ENCODE results near the gene DCTN2. TPM values are rescaled to one million over a fixed set of nuclear protein-coding genes. Genes with fewer than 3 reads are reported as not detected.

DCTN2 gene
- total and polyA plus RNA-seq, 4 donors: 60.0 to 110 (median 84.2) TPM

DNA sequence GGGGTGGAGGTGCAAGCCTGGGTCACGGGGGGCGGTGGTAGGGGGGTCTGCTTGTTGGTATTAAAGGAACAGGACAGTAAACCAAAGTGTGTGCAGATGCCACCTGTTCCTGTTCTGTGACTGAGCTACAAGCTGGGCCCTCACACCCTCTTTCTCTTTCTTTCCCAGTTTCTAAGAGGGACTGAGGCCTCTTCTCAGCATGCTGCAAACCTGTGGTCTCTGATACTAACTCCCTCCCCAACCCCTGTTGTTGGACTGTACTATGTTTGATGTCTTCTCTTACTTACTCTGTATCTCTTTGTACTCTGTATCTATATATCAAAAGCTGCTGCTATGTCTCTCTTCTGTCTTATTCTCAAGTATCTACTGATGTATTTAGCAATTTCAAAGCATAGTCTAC is 37.1 kb upstream of the DCTN2 start:
- Histone ChIP-seq H3K27ac (ENCODE audit: low read depth in 1 of 2, low read length in 1 of 2) (no peak overlapping the region), H3K9ac (ENCODE audit: insufficient read depth in 1 of 2, low read length in 2 of 2) (no peak overlapping the region), H3K9me3 (ENCODE audit: control insufficient read depth in 4 of 4, insufficient read depth in 3 of 4, low read length in 3 of 4) (no peaks in the 10 kb centered on the region), H3K4me1 (ENCODE audit: control insufficient read depth in 5 of 5, insufficient read depth in 5 of 5, low read length in 5 of 5) (no peaks in the 10 kb centered on the region), H3K27me3 (ENCODE audit: control insufficient read depth in 3 of 3, insufficient read depth in 3 of 3, low read length in 2 of 3) (peaks cover 0 to 13% (median 13%) of the 10 kb centered on the region in 3 donors), H3K4me3 (no peak overlapping the region), H3K36me3 (ENCODE audit: control insufficient read depth in 4 of 4, insufficient read depth in 4 of 4, low read length in 4 of 4) (no peaks in the 10 kb centered on the region)
- TF ChIP-seq, protein P1, sequence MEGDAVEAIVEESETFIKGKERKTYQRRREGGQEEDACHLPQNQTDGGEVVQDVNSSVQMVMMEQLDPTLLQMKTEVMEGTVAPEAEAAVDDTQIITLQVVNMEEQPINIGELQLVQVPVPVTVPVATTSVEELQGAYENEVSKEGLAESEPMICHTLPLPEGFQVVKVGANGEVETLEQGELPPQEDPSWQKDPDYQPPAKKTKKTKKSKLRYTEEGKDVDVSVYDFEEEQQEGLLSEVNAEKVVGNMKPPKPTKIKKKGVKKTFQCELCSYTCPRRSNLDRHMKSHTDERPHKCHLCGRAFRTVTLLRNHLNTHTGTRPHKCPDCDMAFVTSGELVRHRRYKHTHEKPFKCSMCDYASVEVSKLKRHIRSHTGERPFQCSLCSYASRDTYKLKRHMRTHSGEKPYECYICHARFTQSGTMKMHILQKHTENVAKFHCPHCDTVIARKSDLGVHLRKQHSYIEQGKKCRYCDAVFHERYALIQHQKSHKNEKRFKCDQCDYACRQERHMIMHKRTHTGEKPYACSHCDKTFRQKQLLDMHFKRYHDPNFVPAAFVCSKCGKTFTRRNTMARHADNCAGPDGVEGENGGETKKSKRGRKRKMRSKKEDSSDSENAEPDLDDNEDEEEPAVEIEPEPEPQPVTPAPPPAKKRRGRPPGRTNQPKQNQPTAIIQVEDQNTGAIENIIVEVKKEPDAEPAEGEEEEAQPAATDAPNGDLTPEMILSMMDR (IDR thresholded peaks at IDR 0.05; ENCODE audit: control extremely low read depth, extremely low read depth): no peak
- ATAC-seq (ENCODE audit: insufficient read depth, low FRiP score) (no peak), DNase-seq (no peak)
- 97 to 100% methylated on average over 2 of the region's 2 CpGs for WGBS, 2 donors

DNA sequence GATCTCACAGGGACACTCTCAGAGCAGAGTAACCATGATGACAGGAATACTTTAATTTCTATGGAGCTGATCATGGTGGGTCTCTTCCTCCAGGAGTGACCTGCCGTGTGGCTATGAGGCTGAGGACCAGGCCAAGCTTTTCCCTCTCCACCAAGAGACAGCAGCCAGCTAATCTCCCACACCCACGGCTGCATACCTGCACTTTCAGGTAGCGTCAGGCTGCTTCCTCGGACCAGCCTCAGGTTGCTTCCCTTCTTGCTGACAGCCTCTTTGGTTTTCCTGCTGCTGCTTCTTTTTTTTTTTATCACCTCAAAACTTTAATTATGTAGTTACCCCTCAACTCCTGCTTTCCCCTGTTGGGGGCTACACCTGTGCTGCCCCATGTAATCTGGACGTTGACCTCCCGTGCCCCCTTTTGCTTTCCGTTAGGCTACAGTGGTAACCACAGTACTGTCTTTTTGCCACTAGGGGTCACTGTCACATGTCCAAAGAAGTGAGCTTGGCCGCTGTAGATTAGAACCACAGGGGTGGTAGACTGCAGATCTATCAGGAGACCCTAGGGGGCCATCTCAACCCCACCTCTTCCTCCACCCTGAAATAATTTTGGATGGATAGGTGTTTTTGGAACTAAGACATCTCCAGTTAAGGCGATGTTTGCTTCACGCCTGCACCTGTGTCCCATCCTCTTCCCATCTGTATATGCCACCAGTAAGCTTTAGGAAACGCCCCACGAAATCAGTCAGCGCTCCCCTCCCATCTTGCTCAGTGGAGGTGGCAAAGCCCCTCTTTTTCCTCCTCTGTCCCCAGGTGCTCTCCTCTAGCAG is 36.2 kb upstream of the DCTN2 start:
- no peak overlapping the region for H3K27ac ChIP-seq (ENCODE audit: low read depth in 1 of 2, low read length in 1 of 2)

DNA sequence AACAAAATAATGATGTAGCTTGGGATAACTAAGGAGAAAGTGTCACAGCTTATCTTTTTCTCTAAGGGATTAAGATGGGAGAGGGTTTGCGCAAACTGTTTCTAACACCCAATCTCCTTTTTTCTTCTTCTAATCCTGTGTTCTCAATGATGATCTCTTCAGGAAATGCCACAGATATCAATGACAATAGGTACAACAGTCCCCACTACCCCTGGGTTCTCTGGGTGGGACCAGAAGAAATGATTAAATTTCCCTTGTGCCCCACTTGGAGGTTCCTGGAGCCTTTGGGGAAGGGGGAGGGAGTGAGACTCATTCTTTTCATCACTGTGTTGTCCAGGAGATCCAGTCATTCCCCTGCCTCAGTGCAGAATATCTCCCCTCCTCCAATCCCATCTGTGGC is 35.4 kb upstream of the DCTN2 start:
- Histone ChIP-seq H3K4me1 (ENCODE audit: control insufficient read depth in 5 of 5, insufficient read depth in 5 of 5, low read length in 5 of 5) (no peaks in the 10 kb centered on the region), H3K27me3 (ENCODE audit: control insufficient read depth in 3 of 3, insufficient read depth in 3 of 3, low read length in 2 of 3) (peaks cover 0 to 7% (median 5%) of the 10 kb centered on the region in 3 donors), H3K27ac (ENCODE audit: low read depth in 1 of 2, low read length in 1 of 2) (no peak overlapping the region), H3K36me3 (ENCODE audit: control insufficient read depth in 4 of 4, insufficient read depth in 4 of 4, low read length in 4 of 4) (no peaks in the 10 kb centered on the region), H3K9me3 (ENCODE audit: control insufficient read depth in 4 of 4, insufficient read depth in 3 of 4, low read length in 3 of 4) (no peaks in the 10 kb centered on the region), H3K9ac (ENCODE audit: insufficient read depth in 1 of 2, low read length in 2 of 2) (no peak overlapping the region), H3K4me3 (no peak overlapping the region)
- DNase-seq (no peak), ATAC-seq (ENCODE audit: insufficient read depth, low FRiP score) (no peak)
- WGBS, 2 donors: 90 to 91% methylated on average over 1 of the region's 1 CpG
- TF ChIP-seq, protein P1 (IDR thresholded peaks at IDR 0.05; ENCODE audit: control extremely low read depth, extremely low read depth): no peak

More for the DNA sequence above, 36.2 kb upstream of the DCTN2 start:
- H3K4me1 ChIP-seq (ENCODE audit: control insufficient read depth in 5 of 5, insufficient read depth in 5 of 5, low read length in 5 of 5): no peaks in the 10 kb centered on the region
- no peak overlapping the region for H3K4me3 ChIP-seq
- H3K9ac ChIP-seq (ENCODE audit: insufficient read depth in 1 of 2, low read length in 2 of 2): no peak overlapping the region
- peak; percentile 80 to 88 (median 83) for DNase-seq
- H3K9me3 ChIP-seq (ENCODE audit: control insufficient read depth in 4 of 4, insufficient read depth in 3 of 4, low read length in 3 of 4): no peaks in the 10 kb centered on the region
- peak; percentile 88 for ATAC-seq (ENCODE audit: insufficient read depth, low FRiP score)
- 47 to 54% methylated on average over 13 of the region's 13 CpGs for WGBS, 2 donors
- H3K27me3 ChIP-seq (ENCODE audit: control insufficient read depth in 3 of 3, insufficient read depth in 3 of 3, low read length in 2 of 3): peaks cover 0 to 13% (median 12%) of the 10 kb centered on the region in 3 donors
- TF ChIP-seq, protein P1 (IDR thresholded peaks at IDR 0.05; ENCODE audit: control extremely low read depth, extremely low read depth): peak; percentile 97
- H3K36me3 ChIP-seq (ENCODE audit: control insufficient read depth in 4 of 4, insufficient read depth in 4 of 4, low read length in 4 of 4): no peaks in the 10 kb centered on the region

Measured in lung (tissue), 12 donors.